ENCODE results near the gene GBX2.

The GBX2 gene

DNA sequence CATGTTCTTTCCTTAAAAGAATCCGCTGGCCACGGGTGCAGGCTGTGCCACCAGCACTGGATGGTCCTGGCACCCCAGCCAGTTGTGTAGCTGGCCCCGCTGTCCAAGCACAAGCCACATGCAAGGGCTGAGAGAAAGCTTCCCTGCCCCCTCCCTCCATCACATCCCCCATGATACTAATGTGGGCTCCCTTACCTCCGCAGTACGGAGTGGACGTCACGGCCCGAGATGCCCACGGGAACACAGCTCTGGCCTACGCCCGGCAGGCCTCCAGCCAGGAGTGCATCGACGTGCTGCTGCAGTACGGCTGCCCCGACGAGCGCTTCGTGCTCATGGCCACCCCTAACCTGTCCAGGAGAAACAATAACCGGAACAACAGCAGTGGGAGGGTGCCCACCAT lies 44.5 kb downstream of the GBX2 start:
- ATAC-seq (no peak), DNase-seq (ENCODE audit: low spot score in 2 of 2) (no peak)
- peaks cover 5% of the 10 kb centered on the region for H3K4me1 Mint-ChIP-seq
- H3K36me3 Mint-ChIP-seq: peaks cover 7% of the 10 kb centered on the region
- no peaks in the 10 kb centered on the region for H3K9me3 Mint-ChIP-seq
- H3K4me3 Mint-ChIP-seq: no peak overlapping the region
- H3K27ac Mint-ChIP-seq: no peak overlapping the region

DNA sequence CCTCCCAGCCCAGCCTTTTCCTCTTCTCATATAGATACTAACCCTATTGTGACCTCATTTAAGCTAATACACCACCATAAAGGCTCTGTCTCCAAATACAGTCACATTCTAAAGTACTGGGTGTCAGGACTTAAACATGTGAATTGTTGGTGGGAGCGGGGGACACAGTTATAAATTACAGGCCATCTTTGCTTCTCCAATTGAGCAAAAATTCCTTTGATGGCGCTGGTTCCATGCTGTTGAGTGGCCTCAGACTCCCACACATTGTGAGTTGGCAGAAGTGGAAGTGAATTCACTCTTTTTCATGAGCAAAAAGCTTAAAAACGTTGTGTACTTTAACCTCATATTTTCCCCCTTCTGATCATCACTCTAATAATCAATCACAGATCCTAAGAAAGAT lies 46.0 kb downstream of the GBX2 start:
- no peak for DNase-seq (ENCODE audit: low spot score in 2 of 2)
- H3K9me3 Mint-ChIP-seq: no peaks in the 10 kb centered on the region
- no peak overlapping the region for H3K27ac Mint-ChIP-seq
- peaks cover 5% of the 10 kb centered on the region for H3K4me1 Mint-ChIP-seq
- H3K36me3 Mint-ChIP-seq: peaks cover 7% of the 10 kb centered on the region
- no peak overlapping the region for H3K4me3 Mint-ChIP-seq
- no peak for ATAC-seq

DNA sequence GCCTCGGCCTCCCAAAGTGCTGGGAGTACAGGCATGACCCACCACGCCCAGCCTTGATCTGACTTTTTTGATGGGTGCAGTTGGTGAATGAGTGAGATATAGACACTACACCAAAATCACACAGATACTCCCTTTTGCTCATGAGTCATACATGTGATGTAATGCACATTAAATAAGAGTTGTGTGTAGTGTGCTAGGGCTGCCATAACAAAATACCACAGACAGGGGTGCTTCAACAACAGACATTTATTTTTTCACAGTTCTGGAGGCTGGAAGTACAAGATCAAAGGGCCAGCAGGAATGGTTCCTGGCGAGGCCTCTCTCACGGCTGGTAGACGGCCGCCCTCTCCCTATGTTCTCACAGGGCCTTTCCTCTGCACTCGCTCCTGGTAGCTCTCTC lies 46.6 kb downstream of the GBX2 start:
- Mint-ChIP-seq H3K36me3 (peaks cover 7% of the 10 kb centered on the region), H3K9me3 (no peaks in the 10 kb centered on the region), H3K4me3 (no peak overlapping the region), H3K4me1 (peaks cover 5% of the 10 kb centered on the region), H3K27ac (no peak overlapping the region)
- ATAC-seq (no peak), DNase-seq (ENCODE audit: low spot score in 2 of 2) (no peak)

DNA sequence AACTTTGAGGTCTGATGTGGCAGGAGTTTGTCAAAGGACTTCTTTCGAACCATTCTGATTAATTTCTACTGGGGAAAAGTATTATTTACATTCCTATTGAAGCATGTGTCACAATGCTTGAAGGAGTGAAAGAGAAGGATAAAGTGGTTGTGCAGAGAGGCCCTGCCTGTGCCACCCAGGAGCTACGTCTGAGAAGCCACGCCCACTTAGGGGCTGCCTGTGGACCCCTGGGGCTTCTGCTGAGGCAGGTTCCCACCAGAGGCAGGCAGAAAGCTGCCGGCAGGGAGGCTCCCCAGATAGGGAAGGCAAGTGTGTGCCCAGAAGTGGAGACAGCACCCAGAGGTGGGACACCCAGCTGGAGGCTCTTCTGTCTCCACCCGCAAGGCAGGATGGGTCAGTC lies 47.4 kb downstream of the GBX2 start:
- DNase-seq (ENCODE audit: low spot score in 2 of 2) (no peak), ATAC-seq (no peak)
- Mint-ChIP-seq H3K36me3 (peaks cover 7% of the 10 kb centered on the region), H3K27ac (no peak overlapping the region), H3K4me3 (no peak overlapping the region), H3K9me3 (no peaks in the 10 kb centered on the region), H3K4me1 (peaks cover 5% of the 10 kb centered on the region)

DNA sequence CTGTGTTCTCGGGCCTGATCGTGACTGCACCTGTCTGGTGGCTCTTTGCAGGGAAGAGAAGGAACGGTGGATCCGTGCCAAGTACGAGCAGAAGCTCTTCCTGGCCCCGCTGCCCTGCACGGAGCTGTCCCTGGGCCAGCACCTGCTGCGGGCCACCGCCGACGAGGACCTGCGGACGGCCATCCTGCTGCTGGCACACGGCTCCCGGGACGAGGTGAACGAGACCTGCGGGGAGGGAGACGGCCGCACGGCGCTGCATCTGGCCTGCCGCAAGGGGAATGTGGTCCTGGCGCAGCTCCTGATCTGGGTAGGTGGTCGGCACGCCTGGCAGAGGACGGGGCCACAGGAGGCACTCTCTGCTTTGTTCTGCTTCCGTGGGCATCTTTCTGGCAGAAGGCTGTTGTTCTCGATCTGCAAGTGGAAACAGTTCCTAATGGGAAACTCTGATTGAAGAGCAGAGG lies 48.0 kb downstream of the GBX2 start:
- peaks cover 6% of the 10 kb centered on the region for H3K4me1 Mint-ChIP-seq
- H3K27ac Mint-ChIP-seq: no peak overlapping the region
- no peaks in the 10 kb centered on the region for H3K9me3 Mint-ChIP-seq
- DNase-seq (ENCODE audit: low spot score in 2 of 2) (no peak), ATAC-seq (no peak)
- peaks cover 4% of the 10 kb centered on the region for H3K36me3 Mint-ChIP-seq
- no peak overlapping the region for H3K4me3 Mint-ChIP-seq

DNA sequence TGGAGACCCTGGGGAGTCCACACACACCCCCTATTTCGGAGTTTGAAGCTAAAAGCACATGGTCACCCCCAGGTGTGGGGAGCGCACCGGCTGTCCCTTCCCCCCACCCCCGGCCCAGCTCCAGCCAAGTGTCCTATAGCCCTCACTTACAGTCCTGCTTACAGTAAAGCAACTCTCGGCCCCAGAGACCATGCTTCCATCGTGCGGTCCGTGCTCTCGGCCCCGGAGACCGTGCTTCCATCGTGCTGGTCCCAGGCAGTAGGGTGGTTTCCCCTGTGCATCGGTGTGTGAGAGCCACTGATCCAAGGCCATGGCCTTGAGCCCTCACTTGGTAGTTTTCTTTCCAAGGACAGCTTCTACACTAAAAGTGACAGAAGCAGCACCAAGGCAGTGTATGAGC lies 48.7 kb downstream of the GBX2 start:
- Mint-ChIP-seq H3K36me3 (no peaks in the 10 kb centered on the region), H3K4me1 (peaks cover 11% of the 10 kb centered on the region), H3K4me3 (no peak overlapping the region), H3K27ac (peak overlapping the region; percentile 35), H3K9me3 (no peaks in the 10 kb centered on the region)
- DNase-seq (ENCODE audit: low spot score in 2 of 2) (no peak), ATAC-seq (no peak)

DNA sequence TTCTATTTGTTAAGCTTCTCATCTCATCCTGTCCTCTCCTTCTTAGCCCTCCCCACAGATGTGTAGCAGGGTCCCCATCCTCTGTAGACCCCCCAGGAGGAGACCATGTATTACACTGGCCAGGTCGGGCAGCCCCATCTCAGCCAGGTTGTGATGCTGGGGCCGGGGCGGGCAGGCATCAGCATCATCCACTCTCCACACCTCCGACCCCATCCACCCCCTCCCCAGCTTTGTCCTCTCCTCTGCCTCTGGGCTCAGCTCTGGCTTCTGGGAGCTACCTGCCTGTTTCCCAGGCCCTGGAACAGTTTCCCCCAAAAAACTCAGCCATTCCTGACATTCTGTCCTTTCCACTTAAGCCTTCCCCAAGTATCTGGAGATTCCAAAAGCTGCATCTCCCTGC lies 49.2 kb downstream of the GBX2 start:
- DNase-seq (ENCODE audit: low spot score in 2 of 2) (no peak), ATAC-seq (no peak)
- Mint-ChIP-seq H3K27ac (peak overlapping the region; percentile 35), H3K4me1 (peaks cover 11% of the 10 kb centered on the region), H3K36me3 (no peaks in the 10 kb centered on the region), H3K9me3 (no peaks in the 10 kb centered on the region), H3K4me3 (no peak overlapping the region)

DNA sequence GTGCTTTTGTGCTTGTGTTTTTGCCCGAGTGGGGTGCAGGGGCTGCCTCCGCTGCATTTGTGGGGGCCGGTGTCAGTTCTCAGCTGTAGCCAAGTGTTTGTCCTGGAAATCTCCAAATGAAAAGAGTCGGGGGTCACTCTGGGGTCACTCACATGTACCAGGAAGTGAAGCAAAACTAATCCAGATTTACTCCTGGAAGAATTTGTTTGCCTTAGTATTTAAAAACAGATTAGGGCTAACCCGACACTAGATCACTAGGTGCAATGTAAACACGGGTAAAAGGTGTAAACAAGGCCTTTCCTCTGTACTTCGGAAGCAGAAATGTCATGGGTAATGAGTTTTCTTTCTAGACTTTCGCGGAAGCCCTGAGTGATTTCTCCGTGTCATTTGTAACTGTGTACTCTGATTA lies 50.3 kb downstream of the GBX2 start:
- H3K4me3 Mint-ChIP-seq: no peak overlapping the region
- peaks cover 11% of the 10 kb centered on the region for H3K4me1 Mint-ChIP-seq

DNA sequence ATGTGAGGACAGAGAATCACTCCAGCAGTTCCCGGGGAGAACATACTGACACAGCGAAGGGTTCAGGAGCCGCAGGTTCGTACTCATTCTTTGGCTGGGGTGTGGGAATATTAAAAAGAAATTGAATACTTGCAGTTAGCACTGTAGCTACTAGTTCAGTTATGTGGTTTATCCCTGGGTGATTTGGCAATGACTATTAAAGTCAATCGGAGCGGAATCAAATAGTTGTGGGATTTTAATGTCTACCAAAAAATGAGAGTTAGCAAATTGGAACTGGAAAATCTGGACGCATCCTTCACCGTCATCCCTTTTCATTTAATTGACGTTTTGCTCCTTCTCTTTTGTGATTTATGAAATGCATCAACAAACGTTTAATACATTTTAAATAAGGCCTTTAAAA lies 50.8 kb downstream of the GBX2 start:
- no peak overlapping the region for H3K27ac Mint-ChIP-seq
- DNase-seq (ENCODE audit: low spot score in 2 of 2) (no peak), ATAC-seq (no peak)
- no peaks in the 10 kb centered on the region for H3K36me3 Mint-ChIP-seq
- H3K4me1 Mint-ChIP-seq: peaks cover 11% of the 10 kb centered on the region
- no peak overlapping the region for H3K4me3 Mint-ChIP-seq
- H3K9me3 Mint-ChIP-seq: no peaks in the 10 kb centered on the region

More for the DNA sequence above, 50.3 kb downstream of the GBX2 start:
- DNase-seq (ENCODE audit: low spot score in 2 of 2) (no peak), ATAC-seq (no peak)
- Mint-ChIP-seq H3K9me3 (no peaks in the 10 kb centered on the region), H3K27ac (no peak overlapping the region), H3K36me3 (no peaks in the 10 kb centered on the region)

Measured in stimulated activated effector memory CD8-positive, alpha-beta T cell treated with anti-CD3 and anti-CD28 coated beads, Interleukin-12 subunit alpha, Interleukin-12 subunit beta, amount 100 ng/mL, for 72 hours (primary cell).